ENCODE measurements around the gene RHBDD2.
"Not testable (repeated sequence)": the region's sequence is repeated elsewhere in the genome, so short reads cannot be mapped to it uniquely, and the experiment has no call there.

Gene RHBDD2

GRCh38 chr7:75909521-75910132 lies 30.8 kb downstream of the RHBDD2 start:
- no peaks in the 10 kb centered on the region for H3K36me3 ChIP-seq (replicated peaks; ENCODE audit: insufficient read depth, low read length)
- no peaks in the 10 kb centered on the region for H4K20me1 ChIP-seq (ENCODE audit: insufficient read depth, low read length)
- H3K9ac ChIP-seq (ENCODE audit: low read length): no peak overlapping the region
- no peak overlapping the region for H2AFZ ChIP-seq (ENCODE audit: low read length)
- no peak overlapping the region for H3K27ac ChIP-seq (ENCODE audit: low read length)
- no peaks in the 10 kb centered on the region for H3K79me2 ChIP-seq (ENCODE audit: low read length)
- no peaks in the 10 kb centered on the region for H3F3A ChIP-seq (ENCODE audit: insufficient read depth, low read length)
- H3K4me3 ChIP-seq (ENCODE audit: low read length): no peak overlapping the region
- no peaks in the 10 kb centered on the region for H3K9me3 ChIP-seq (replicated peaks; ENCODE audit: insufficient read depth, low read length)
- TF ChIP-seq EZH2phosphoT487 (IDR thresholded peaks at IDR 0.05; ENCODE audit: low read length) (no peak), CTCF (IDR thresholded peaks at IDR 0.05; ENCODE audit: low read length) (no peak), EZH2 (optimal IDR thresholded peaks at IDR 0.05; ENCODE audit: low read depth, low read length) (no peak)
- H3K4me1 ChIP-seq (ENCODE audit: low read length): 0 out of 2 replicates have a peak, but pooled peaks cover 2% of the 10 kb centered on the region
- no peak for DNase-seq
- H3K27me3 ChIP-seq (replicated peaks; ENCODE audit: insufficient read depth, low read length): no peaks in the 10 kb centered on the region
- no peak overlapping the region for H3K4me2 ChIP-seq (ENCODE audit: low read depth, low read length)
- H3K9me2 ChIP-seq (replicated peaks; ENCODE audit: insufficient read depth, low read length): no peaks in the 10 kb centered on the region

GRCh38 chr7:75911186-75911585 lies 32.4 kb downstream of the RHBDD2 start:
- not testable (repeated sequence) for H3K9me3 ChIP-seq (replicated peaks; ENCODE audit: insufficient read depth, low read length); H3K36me3 ChIP-seq (replicated peaks; ENCODE audit: insufficient read depth, low read length); DNase-seq; H3K4me2 ChIP-seq (ENCODE audit: low read depth, low read length); H4K20me1 ChIP-seq (ENCODE audit: insufficient read depth, low read length); H3K4me3 ChIP-seq (ENCODE audit: low read length); H2AFZ ChIP-seq (ENCODE audit: low read length); H3K4me1 ChIP-seq (ENCODE audit: low read length); H3K27ac ChIP-seq (ENCODE audit: low read length); H3K9me2 ChIP-seq (replicated peaks; ENCODE audit: insufficient read depth, low read length); H3K27me3 ChIP-seq (replicated peaks; ENCODE audit: insufficient read depth, low read length); H3F3A ChIP-seq (ENCODE audit: insufficient read depth, low read length); H3K9ac ChIP-seq (ENCODE audit: low read length)
- peaks cover 11% of the 10 kb centered on the region for H3K79me2 ChIP-seq (ENCODE audit: low read length)

- DNase-seq: no peak
- no peak overlapping the region for H3K27ac ChIP-seq (ENCODE audit: low read length)
- no peak overlapping the region for H3K9ac ChIP-seq (ENCODE audit: low read length)
- H3K27me3 ChIP-seq (replicated peaks; ENCODE audit: insufficient read depth, low read length): no peaks in the 10 kb centered on the region
- H3K36me3 ChIP-seq (replicated peaks; ENCODE audit: insufficient read depth, low read length): no peaks in the 10 kb centered on the region
- no peaks in the 10 kb centered on the region for H4K20me1 ChIP-seq (ENCODE audit: insufficient read depth, low read length)
- H3F3A ChIP-seq (ENCODE audit: insufficient read depth, low read length): 0 out of 2 replicates have a peak, but pooled peaks cover 3% of the 10 kb centered on the region
- H3K4me2 ChIP-seq (ENCODE audit: low read depth, low read length): no peak overlapping the region
- H3K4me1 ChIP-seq (ENCODE audit: low read length): 0 out of 2 replicates have a peak, but pooled peaks cover 2% of the 10 kb centered on the region
- peaks cover 31% of the 10 kb centered on the region for H3K79me2 ChIP-seq (ENCODE audit: low read length)
- H3K9me2 ChIP-seq (replicated peaks; ENCODE audit: insufficient read depth, low read length): no peaks in the 10 kb centered on the region
- H3K9me3 ChIP-seq (replicated peaks; ENCODE audit: insufficient read depth, low read length): no peaks in the 10 kb centered on the region
- H2AFZ ChIP-seq (ENCODE audit: low read length): no peak overlapping the region
- TF ChIP-seq EZH2phosphoT487 (IDR thresholded peaks at IDR 0.05; ENCODE audit: low read length): no peak
- no peak for TF ChIP-seq EZH2 (optimal IDR thresholded peaks at IDR 0.05; ENCODE audit: low read depth, low read length)
- no peak for TF ChIP-seq CTCF (IDR thresholded peaks at IDR 0.05; ENCODE audit: low read length)
- H3K4me3 ChIP-seq (ENCODE audit: low read length): no peak overlapping the region
Observed at GRCh38 chr7:75913437-75913836, 34.6 kb downstream of the RHBDD2 start.

GRCh38 chr7:75914169-75914654 lies 35.4 kb downstream of the RHBDD2 start:
- peak overlapping the region; percentile 87 for H3K4me2 ChIP-seq (ENCODE audit: low read depth, low read length)
- H3K9ac ChIP-seq (ENCODE audit: low read length): peak overlapping the region; percentile 74
- H3K4me3 ChIP-seq (ENCODE audit: low read length): peak overlapping the region; percentile 89
- H3K27me3 ChIP-seq (replicated peaks; ENCODE audit: insufficient read depth, low read length): no peaks in the 10 kb centered on the region
- no peak for DNase-seq
- H3K79me2 ChIP-seq (ENCODE audit: low read length): peaks cover 38% of the 10 kb centered on the region
- no peaks in the 10 kb centered on the region for H3K9me3 ChIP-seq (replicated peaks; ENCODE audit: insufficient read depth, low read length)
- H3K4me1 ChIP-seq (ENCODE audit: low read length): 0 out of 2 replicates have a peak, but pooled peaks cover 2% of the 10 kb centered on the region
- H3K9me2 ChIP-seq (replicated peaks; ENCODE audit: insufficient read depth, low read length): no peaks in the 10 kb centered on the region
- H2AFZ ChIP-seq (ENCODE audit: low read length): peak overlapping the region; percentile 89
- H4K20me1 ChIP-seq (ENCODE audit: insufficient read depth, low read length): no peaks in the 10 kb centered on the region
- TF ChIP-seq CTCF (IDR thresholded peaks at IDR 0.05; ENCODE audit: low read length) (no peak), EZH2 (optimal IDR thresholded peaks at IDR 0.05; ENCODE audit: low read depth, low read length) (no peak), EZH2phosphoT487 (IDR thresholded peaks at IDR 0.05; ENCODE audit: low read length) (no peak)
- H3K36me3 ChIP-seq (replicated peaks; ENCODE audit: insufficient read depth, low read length): no peaks in the 10 kb centered on the region
- peak overlapping the region; percentile 47; the same call in 1 of the 2 replicates for H3K27ac ChIP-seq (ENCODE audit: low read length)
- 0 out of 2 replicates have a peak, but pooled peaks cover 3% of the 10 kb centered on the region for H3F3A ChIP-seq (ENCODE audit: insufficient read depth, low read length)

Measured in MM.1S (cell line).